Measurements from ENCODE around the gene SUGCT.

DNA sequence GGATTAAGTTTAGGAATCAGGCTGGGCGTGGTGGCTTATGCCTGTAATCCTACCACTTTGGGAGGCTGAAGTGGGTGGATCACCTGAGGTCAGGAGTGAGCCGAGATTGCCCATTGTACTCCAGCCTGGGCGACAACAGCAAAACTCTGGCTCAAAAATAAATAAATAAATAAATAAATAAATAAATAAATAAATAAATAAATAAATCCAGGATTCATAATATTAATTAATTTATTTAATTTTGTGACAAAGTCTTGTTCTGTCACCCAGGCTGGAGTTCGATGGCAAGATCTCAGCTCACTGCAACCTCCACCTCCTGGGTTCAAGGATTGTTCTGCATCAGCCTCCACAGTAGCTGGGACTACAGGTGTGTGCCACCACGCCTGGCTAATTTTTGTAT is 4.2 kb downstream of the SUGCT start:
- TF ChIP-seq, protein P1, sequence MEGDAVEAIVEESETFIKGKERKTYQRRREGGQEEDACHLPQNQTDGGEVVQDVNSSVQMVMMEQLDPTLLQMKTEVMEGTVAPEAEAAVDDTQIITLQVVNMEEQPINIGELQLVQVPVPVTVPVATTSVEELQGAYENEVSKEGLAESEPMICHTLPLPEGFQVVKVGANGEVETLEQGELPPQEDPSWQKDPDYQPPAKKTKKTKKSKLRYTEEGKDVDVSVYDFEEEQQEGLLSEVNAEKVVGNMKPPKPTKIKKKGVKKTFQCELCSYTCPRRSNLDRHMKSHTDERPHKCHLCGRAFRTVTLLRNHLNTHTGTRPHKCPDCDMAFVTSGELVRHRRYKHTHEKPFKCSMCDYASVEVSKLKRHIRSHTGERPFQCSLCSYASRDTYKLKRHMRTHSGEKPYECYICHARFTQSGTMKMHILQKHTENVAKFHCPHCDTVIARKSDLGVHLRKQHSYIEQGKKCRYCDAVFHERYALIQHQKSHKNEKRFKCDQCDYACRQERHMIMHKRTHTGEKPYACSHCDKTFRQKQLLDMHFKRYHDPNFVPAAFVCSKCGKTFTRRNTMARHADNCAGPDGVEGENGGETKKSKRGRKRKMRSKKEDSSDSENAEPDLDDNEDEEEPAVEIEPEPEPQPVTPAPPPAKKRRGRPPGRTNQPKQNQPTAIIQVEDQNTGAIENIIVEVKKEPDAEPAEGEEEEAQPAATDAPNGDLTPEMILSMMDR (IDR thresholded peaks at IDR 0.05): no peak
- TF ChIP-seq POLR2AphosphoS5 (IDR thresholded peaks at IDR 0.05): no peak
- no peak for TF ChIP-seq POLR2A (IDR thresholded peaks at IDR 0.05)
